HepG2 (cell line): ENCODE data around the gene APRT. TPM values are rescaled to one million over a fixed set of nuclear protein-coding genes. Genes with fewer than 3 reads are reported as not detected.

ENCODE experiments used
- ATF3 ChIP-seq: sonication (generic); formaldehyde crosslinking; IDR thresholded peaks from 2 replicates; pipeline ENCODE4 v1.4.0; 2020; ENCODE audit warnings: missing genetic modification reagents
- DNMT3B ChIP-seq: conservative IDR thresholded peaks from 2 replicates; pipeline ENCODE4 v1.6.1; 2016; ENCODE audit warnings: missing biosample characterization, control low read depth
- FOXC1 ChIP-seq: sonication (generic); formaldehyde crosslinking; IDR thresholded peaks from 2 replicates; pipeline ENCODE4 v1.8.0; 2022; ENCODE audit warnings: mild to moderate bottlenecking, missing genetic modification reagents, borderline replicate concordance
- MXI1 ChIP-seq: IDR thresholded peaks from 3 replicates; pipeline ENCODE4 v1.6.1; 2012; ENCODE audit warnings: low read depth, low read length, inconsistent platforms, borderline replicate concordance
- PRDM4 ChIP-seq: sonication (generic); formaldehyde crosslinking; IDR thresholded peaks from 2 replicates; pipeline ENCODE4 v1.9.0; 2021; ENCODE audit warnings: missing genetic modification reagents, borderline replicate concordance
- STAT6 ChIP-seq: sonication (generic); formaldehyde crosslinking; IDR thresholded peaks from 2 replicates; pipeline ENCODE4 v1.4.0; 2020; ENCODE audit warnings: missing genetic modification reagents, mild to moderate bottlenecking, borderline replicate concordance
- TBX2 ChIP-seq: sonication (generic); formaldehyde crosslinking; IDR thresholded peaks from 2 replicates; pipeline ENCODE4 v1.5.0; 2020; ENCODE audit warnings: missing genetic modification reagents, mild to moderate bottlenecking, borderline replicate concordance
- TEAD3 ChIP-seq: optimal IDR thresholded peaks from 2 replicates; pipeline ENCODE3; 2016; ENCODE audit warnings: borderline replicate concordance
- ZBTB38 ChIP-seq: sonication (generic); formaldehyde crosslinking; IDR thresholded peaks from 2 replicates; pipeline ENCODE4 v1.5.1; 2020; ENCODE audit warnings: mild to moderate bottlenecking, missing genetic modification reagents
- ZNF275 ChIP-seq: sonication (generic); formaldehyde crosslinking; IDR thresholded peaks from 2 replicates; pipeline ENCODE4 v1.8.0; 2022; ENCODE audit warnings: missing genetic modification reagents, mild to moderate bottlenecking, inconsistent platforms, borderline replicate concordance
- ZNF431 ChIP-seq: sonication (generic); formaldehyde crosslinking; IDR thresholded peaks from 2 replicates; pipeline ENCODE4 v1.9.0; 2022; ENCODE audit warnings: missing genetic modification reagents, low read depth, mild to moderate bottlenecking, borderline replicate concordance
- ZNF460 ChIP-seq: sonication (generic); formaldehyde crosslinking; IDR thresholded peaks from 2 replicates; pipeline ENCODE4 v1.5.1; 2020; ENCODE audit warnings: missing genetic modification reagents, mild to moderate bottlenecking, borderline replicate concordance
- ZNF563 ChIP-seq: sonication (generic); formaldehyde crosslinking; IDR thresholded peaks from 2 replicates; pipeline ENCODE4 v1.8.0; 2022; ENCODE audit warnings: mild to moderate bottlenecking, moderate library complexity, missing genetic modification reagents
- ZNF570 ChIP-seq: sonication (generic); formaldehyde crosslinking; IDR thresholded peaks from 2 replicates; pipeline ENCODE4 v1.4.0; 2020; ENCODE audit warnings: mild to moderate bottlenecking, missing genetic modification reagents, borderline replicate concordance
- ZNF670 ChIP-seq: sonication (generic); formaldehyde crosslinking; IDR thresholded peaks from 2 replicates; pipeline ENCODE4 v1.8.0; 2022; ENCODE audit warnings: mild to moderate bottlenecking, missing genetic modification reagents, borderline replicate concordance
- ZNF775 ChIP-seq: sonication (generic); formaldehyde crosslinking; IDR thresholded peaks from 2 replicates; pipeline ENCODE4 v1.4.0; 2020; ENCODE audit warnings: missing genetic modification reagents, mild to moderate bottlenecking, moderate library complexity, borderline replicate concordance
- ZNF800 ChIP-seq: sonication (generic); formaldehyde crosslinking; IDR thresholded peaks from 2 replicates; pipeline ENCODE4 v1.4.0; 2020; ENCODE audit warnings: missing genetic modification reagents
- ZNF841 ChIP-seq: sonication (generic); formaldehyde crosslinking; IDR thresholded peaks from 2 replicates; pipeline ENCODE4 v1.8.1; 2023; ENCODE audit warnings: missing genetic modification reagents, borderline replicate concordance
- ZSCAN29 ChIP-seq: sonication (generic); formaldehyde crosslinking; conservative IDR thresholded peaks from 2 replicates; pipeline ENCODE4 v1.4.0; 2020; ENCODE audit warnings: mild to moderate bottlenecking, missing genetic modification reagents
- ZSCAN9 ChIP-seq: IDR thresholded peaks from 2 replicates; pipeline ENCODE4 v1.6.1; 2016; ENCODE audit warnings: borderline replicate concordance
- polyA plus RNA-seq, 8 experiments: library from polyadenylated mRNA; depleted of rRNA in 3 of 8; stranded (reverse) in 7 of 8; unstranded in 1 of 8; fragments of >200 nt; fragmentation: Illumina TruSeq in 4 of 8; extraction: Trizol in 4 of 8; gene quantifications; 2 replicates each; pipeline versions ENCODE4 v1.2.1 to v1.2.3, GENCODE V29; 2011 to 2016; ENCODE audit warnings: low read depth in 4 of 8, missing spikeins in 1 of 8, mixed read lengths in 1 of 8; ENCODE audit not compliant: insufficient read depth in 1 of 8
- total RNA-seq, 5 experiments: library from RNA; depleted of rRNA; stranded (reverse); fragments of >200 nt; fragmentation: Illumina TruSeq; extraction: Trizol; gene quantifications; 2 replicates each; pipeline ENCODE4 v1.2.3, GENCODE V29; 2016; ENCODE audit warnings: low read depth in 1 of 5

Gene APRT
- total and polyA plus RNA-seq, 2 of the 13 experiments (the other 11 are each of a cell fraction or from before 2014, with no cell fraction given), result 155 to 242 TPM

GRCh38 chr16:88782454-88783390, 29.0 kb downstream of the APRT start (continued):
- no peak for TF ChIP-seq ZNF800 (CRISPR knock-in tag)
- no peak for TF ChIP-seq TBX2 (CRISPR knock-in tag)
- no peak for TF ChIP-seq ZNF563 (CRISPR knock-in tag)
- no peak for TF ChIP-seq FOXC1 (CRISPR knock-in tag)
- no peak for TF ChIP-seq ZNF841
- TF ChIP-seq MXI1, result no peak
- TF ChIP-seq ZNF670 (CRISPR knock-in tag), result no peak
- TF ChIP-seq ZNF570 (CRISPR knock-in tag), result no peak
- TF ChIP-seq STAT6 (CRISPR knock-in tag), result no peak
- peak; percentile 60; the same call in 1 of the 2 replicates for TF ChIP-seq ZBTB38 (CRISPR knock-in tag)
- no peak for TF ChIP-seq ZNF460 (CRISPR knock-in tag)
- peak; percentile 41; the same call in 1 of the 2 replicates for TF ChIP-seq ZSCAN29
- TF ChIP-seq PRDM4 (CRISPR knock-in tag), result no peak
- TF ChIP-seq ATF3, result no peak
- no peak for TF ChIP-seq ZNF431 (CRISPR knock-in tag)
- TF ChIP-seq ZNF775 (CRISPR knock-in tag), result no peak
- no peak for TF ChIP-seq ZNF275 (CRISPR knock-in tag)
- TF ChIP-seq TEAD3 (CRISPR knock-in tag), result no peak
- no peak for TF ChIP-seq DNMT3B (CRISPR knock-in tag)
- no peak for TF ChIP-seq ZSCAN9 (CRISPR knock-in tag)
